HG02943 (cell line): Measurements from ENCODE around the gene IL17C.
"Not testable (repeated sequence)": the region's sequence is repeated elsewhere in the genome, so short reads cannot be mapped to it uniquely, and the experiment has no call there.

Experiments
- ATAC-seq: cut with Tn5 transposase; IDR thresholded peaks from one replicate; pipeline ENCODE4 v1.9.1; 2021; ENCODE audit warnings: mild to moderate bottlenecking, low read depth, moderate library complexity; ENCODE audit not compliant: unreplicated experiment

Gene IL17C

GRCh38 chr16:88609426-88609825 lies 28.9 kb upstream of the IL17C start:
- not testable (repeated sequence) for ATAC-seq

- ATAC-seq = no peak
Measured at GRCh38 chr16:88610080-88610479, 28.3 kb upstream of the IL17C start.

GRCh38 chr16:88610909-88611812 lies 27.2 kb upstream of the IL17C start:
- no peak for ATAC-seq

GRCh38 chr16:88613293-88613692 lies 25.1 kb upstream of the IL17C start:
- ATAC-seq = no peak

- ATAC-seq = no peak
Measured at GRCh38 chr16:88613911-88614817, 24.2 kb upstream of the IL17C start.

GRCh38 chr16:88614818-88615580 lies 23.4 kb upstream of the IL17C start:
- ATAC-seq = no peak

- no peak for ATAC-seq
Measured at GRCh38 chr16:88616320-88616719, 22.1 kb upstream of the IL17C start.

- no peak for ATAC-seq
Measured at GRCh38 chr16:88616736-88617135, 21.6 kb upstream of the IL17C start.

- ATAC-seq = no peak
Measured at GRCh38 chr16:88617268-88618031, 20.9 kb upstream of the IL17C start.

- ATAC-seq = no peak
Measured at GRCh38 chr16:88618182-88618955, 20.0 kb upstream of the IL17C start.

GRCh38 chr16:88618956-88619667 lies 19.3 kb upstream of the IL17C start:
- ATAC-seq = no peak

GRCh38 chr16:88619859-88620815 lies 18.2 kb upstream of the IL17C start:
- ATAC-seq = no peak

- no peak for ATAC-seq
Measured at GRCh38 chr16:88622125-88622524, 16.2 kb upstream of the IL17C start.

- ATAC-seq = no peak
Measured at GRCh38 chr16:88622866-88623265, 15.5 kb upstream of the IL17C start.

GRCh38 chr16:88623858-88624257 lies 14.5 kb upstream of the IL17C start:
- no peak for ATAC-seq

- no peak for ATAC-seq
Measured at GRCh38 chr16:88624481-88624880, 13.9 kb upstream of the IL17C start.

- no peak for ATAC-seq
Measured at GRCh38 chr16:88624977-88625576, 13.3 kb upstream of the IL17C start.
